HepG2 (cell line): ENCODE data around the gene ZNF217. TPM values are rescaled to one million over a fixed set of nuclear protein-coding genes. Genes with fewer than 3 reads are reported as not detected.

ENCODE experiments used
- ATAC-seq: fragments of 200-7000 bp; cut with Tn5 transposase; 3 replicates; pipeline ENCODE4 v1.9.1; 2020; ENCODE audit warnings: mild to moderate bottlenecking, moderate library complexity
- BruUV-seq: library from RNA; stranded (reverse); fragments of 400-500 nt; replicated peaks from 2 replicates; lab custom pipeline; 2021; lab: Mats Ljungman, UMichigan
- CTCF ChIA-PET: fragments of 300-600 bp; formaldehyde crosslinking; extraction: SDS; loops from one replicate; lab custom pipeline; 2021; ENCODE audit warnings: low total read pairs, inconsistent platforms, low intra/inter-chr PET ratio; lab: Yijun Ruan, JAX
- POLR2A ChIA-PET: fragments of 350-600 bp; sonication (Branson Sonifier 250); formaldehyde crosslinking; loops from one replicate; lab custom pipeline; 2020; ENCODE audit warnings: antibody characterized with exemption, inconsistent platforms; lab: Yijun Ruan, JAX
- DNase-seq: peaks from one replicate; pipeline ENCODE4 v3.0.0-alpha.2; 2015; ENCODE audit warnings: low spot score
- FAIRE-seq: peaks from 3 replicates; lab custom pipeline; 2011; peaks lifted over from hg19 to GRCh38; lab: Jason Lieb, UNC
- H2AFZ ChIP-seq: one replicate; pipeline ENCODE4 v1.6.1; 2011; ENCODE audit warnings: low read length, inconsistent platforms
- H3K27ac ChIP-seq: fragments of 300-600 bp; 3 replicates; pipeline ENCODE4 v1.8.0; 2011; ENCODE audit warnings: mixed run types, mild to moderate bottlenecking, mixed read lengths, low read length, inconsistent platforms; ENCODE audit not compliant: insufficient read depth; ENCODE audit errors: extremely low read length
- H3K27me3 ChIP-seq, 2 experiments: fragments of 200-600 bp in 1 of 2; 2 replicates in 1 of 2; 3 replicates in 1 of 2; pipeline versions ENCODE4 v1.6.0 to v1.8.0; 2011; ENCODE audit warnings: low read length in 2 of 2, mild to moderate bottlenecking in 2 of 2, moderate library complexity in 2 of 2, inconsistent platforms in 1 of 2; ENCODE audit not compliant: insufficient read depth in 2 of 2, control insufficient read depth in 1 of 2
- H3K36me3 ChIP-seq, 2 experiments: fragments of 200-600 bp in 1 of 2; replicated peaks in 1 of 2; 2 replicates in 1 of 2; 3 replicates in 1 of 2; pipeline versions ENCODE4 v1.5.1 to v1.8.0; 2011; ENCODE audit warnings: low read length in 2 of 2, inconsistent platforms in 1 of 2; ENCODE audit not compliant: insufficient read depth in 2 of 2, control insufficient read depth in 1 of 2
- H3K4me1 ChIP-seq: 2 replicates; pipeline ENCODE4 v1.5.1; 2012; ENCODE audit warnings: low read length, inconsistent platforms; ENCODE audit not compliant: insufficient read depth
- H3K4me2 ChIP-seq: 2 replicates; pipeline ENCODE4 v1.6.0; 2011; ENCODE audit warnings: low read depth, low read length, inconsistent platforms
- H3K4me3 ChIP-seq, 3 experiments: fragments of 200-600 bp in 1 of 3; sonication (generic), shearing (Covaris generic) in 1 of 3; replicated peaks in 1 of 3; 2 replicates each; pipeline ENCODE4 v1.5.1; 2011 to 2016; ENCODE audit warnings: low read length in 3 of 3, inconsistent platforms in 2 of 3, low read depth in 2 of 3, mild to moderate bottlenecking in 2 of 3, control low read depth in 1 of 3, mixed read lengths in 1 of 3; ENCODE audit not compliant: insufficient read depth in 1 of 3
- H3K79me2 ChIP-seq: one replicate; pipeline ENCODE4 v1.6.1; 2011; ENCODE audit warnings: low read length, inconsistent platforms; ENCODE audit not compliant: insufficient read depth
- H3K9ac ChIP-seq: 2 replicates; pipeline ENCODE4 v1.6.0; 2011; ENCODE audit warnings: mild to moderate bottlenecking, low read depth, low read length, inconsistent platforms; ENCODE audit not compliant: insufficient read depth
- H3K9me3 ChIP-seq: 2 replicates; pipeline ENCODE4 v1.5.1; 2012; ENCODE audit warnings: mild to moderate bottlenecking, low read length
- H4K20me1 ChIP-seq: 2 replicates; pipeline ENCODE4 v1.6.0; 2011; ENCODE audit warnings: inconsistent platforms, mild to moderate bottlenecking, low read length, moderate library complexity; ENCODE audit not compliant: insufficient read depth
- IKZF4 ChIP-seq: sonication (generic); formaldehyde crosslinking; IDR thresholded peaks from 2 replicates; pipeline ENCODE4 v1.5.1; 2020; ENCODE audit warnings: borderline replicate concordance, mild to moderate bottlenecking, low read depth, missing genetic modification reagents; ENCODE audit errors: not compliant biosample characterization
- KDM5A ChIP-seq: fragments of 200-600 bp; sonication (generic); IDR thresholded peaks from 2 replicates; pipeline ENCODE4 v1.7.0; 2018; ENCODE audit warnings: antibody characterized with exemption, mild to moderate bottlenecking, low read length, borderline replicate concordance
- KLF16 ChIP-seq, 2 experiments: sonication (generic) in 1 of 2; formaldehyde crosslinking in 1 of 2; IDR thresholded peaks; 2 replicates each; pipeline versions ENCODE4 v1.6.1 to v1.8.0; 2016 to 2023; ENCODE audit warnings: missing genetic modification reagents in 2 of 2, missing compliant biosample characterization in 1 of 2
- SYNCRIP ChIP-seq: fragments of 200-400 bp; formaldehyde crosslinking; IDR thresholded peaks from 2 replicates; pipeline ENCODE4 v1.6.1; 2018; ENCODE audit warnings: mild to moderate bottlenecking, low read depth, low read length; ENCODE audit not compliant: insufficient read depth
- TAF1 ChIP-seq: sonication (generic); formaldehyde crosslinking; IDR thresholded peaks from 2 replicates; pipeline ENCODE4 v1.4.0; 2020; ENCODE audit warnings: missing genetic modification reagents
- ZEB1 ChIP-seq: IDR thresholded peaks from 2 replicates; pipeline ENCODE4 v1.6.1; 2012; ENCODE audit warnings: mild to moderate bottlenecking, low read depth, inconsistent platforms; ENCODE audit not compliant: insufficient replicate concordance
- ZNF121 ChIP-seq: sonication (generic); formaldehyde crosslinking; IDR thresholded peaks from 2 replicates; pipeline ENCODE4 v1.5.0; 2020; ENCODE audit warnings: mild to moderate bottlenecking, missing genetic modification reagents
- WGBS: methylation state at CpG from one replicate; pipeline ENCODE4 v1.1.6; 2017; ENCODE audit warnings: low lambda C conversion rate; 5-methylcytosine and 5-hydroxymethylcytosine counted together
- in situ Hi-C: cut with HindIII; loops from 2 replicates; pipeline ENCODE4 v1.10.0; 2017; ENCODE audit warnings: low pct_unique_long_range_greater_than_20kb; ENCODE audit not compliant: extremely low pct_ligation_motif_present
- intact Hi-C: fragments of 100-400 bp; cut with micrococcal nuclease; formaldehyde crosslinking; loops from one replicate; pipeline ENCODE4 v1.10.0; 2022; ENCODE audit not compliant: unreplicated experiment
- polyA plus RNA-seq, 8 experiments: library from polyadenylated mRNA; depleted of rRNA in 3 of 8; stranded (reverse) in 7 of 8; unstranded in 1 of 8; fragments of >200 nt; fragmentation: Illumina TruSeq in 4 of 8; extraction: Trizol in 4 of 8; gene quantifications; 2 replicates each; pipeline versions ENCODE4 v1.2.1 to v1.2.3, GENCODE V29; 2011 to 2016; ENCODE audit warnings: low read depth in 4 of 8, missing spikeins in 1 of 8, mixed read lengths in 1 of 8; ENCODE audit not compliant: insufficient read depth in 1 of 8
- total RNA-seq, 5 experiments: library from RNA; depleted of rRNA; stranded (reverse); fragments of >200 nt; fragmentation: Illumina TruSeq; extraction: Trizol; gene quantifications; 2 replicates each; pipeline ENCODE4 v1.2.3, GENCODE V29; 2016; ENCODE audit warnings: low read depth in 1 of 5
- TF ChIP-seq, protein P1 (sequence below): sonication (generic); formaldehyde crosslinking; IDR thresholded peaks from 2 replicates; pipeline ENCODE4 v1.5.0; 2020; ENCODE audit warnings: mild to moderate bottlenecking, missing genetic modification reagents

The ZNF217 gene
- total and polyA plus RNA-seq, 2 of the 13 experiments (the other 11 are each of a cell fraction or from before 2014, with no cell fraction given), result 22.3 to 29.8 TPM

DNA sequence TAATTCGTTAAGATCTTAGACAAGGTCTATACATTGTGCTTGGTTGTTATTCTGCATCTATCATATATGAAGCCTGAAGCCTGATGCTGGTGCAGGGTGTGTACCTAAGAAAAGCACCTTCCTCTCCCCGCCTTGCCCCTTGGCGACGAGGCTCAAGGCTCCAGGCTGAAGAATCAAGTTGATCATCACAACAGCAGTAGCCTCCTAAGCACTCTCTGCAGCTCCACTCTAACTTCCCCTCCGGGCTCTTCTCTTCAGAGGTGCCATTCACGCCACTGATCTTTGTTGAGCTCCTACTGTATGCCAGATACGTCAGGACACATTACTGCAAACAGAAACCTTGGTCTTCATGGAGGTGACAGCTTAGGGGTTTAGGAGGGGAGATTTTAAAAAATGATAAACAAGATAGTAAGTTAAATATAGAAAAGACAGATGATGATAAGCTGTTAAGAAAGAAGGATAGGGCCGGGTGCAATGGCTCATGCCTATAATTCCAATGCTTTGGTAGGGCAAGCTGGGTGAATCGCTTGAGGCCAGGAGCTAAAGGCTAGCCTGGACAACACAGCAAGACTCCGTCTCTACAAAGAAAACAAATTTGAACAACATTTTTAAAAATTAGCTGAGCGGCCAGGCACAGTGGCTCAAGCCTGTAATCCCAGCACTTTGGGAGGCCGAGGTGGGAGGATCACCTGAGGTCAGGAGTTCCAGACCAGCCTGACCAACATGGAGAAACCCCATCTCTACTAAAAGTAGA lies 38.4 kb upstream of the ZNF217 start:
- Histone ChIP-seq H3K27me3 (no peaks in the 10 kb centered on the region), H3K4me1 (peaks cover 13% of the 10 kb centered on the region), H2AFZ (peak overlapping the region; percentile 48), H3K9ac (no peak overlapping the region), H3K79me2 (no peaks in the 10 kb centered on the region), H3K9me3 (no peaks in the 10 kb centered on the region), H4K20me1 (no peaks in the 10 kb centered on the region), H3K4me2 (no peak overlapping the region), H3K36me3 (no peaks in the 10 kb centered on the region), H3K27ac (no peak overlapping the region), H3K4me3 (no peak overlapping the region)
- no TSS peak for BruUV-seq
- WGBS, result 85% methylated on average over 12 of the region's 12 CpGs
- ChIA-PET POLR2A (interaction anchor here (1.1 to 1.7 kb wide), 5 partner anchors 8 to 53 kb away, joined by 3 to 10 read pairs (median 4); partner anchors contain the start of gene ZNF217), CTCF (no interaction called here)
- peak; percentile 78 for TF ChIP-seq ZNF121 (CRISPR knock-in tag)
- TF ChIP-seq ZEB1, result no peak
- TF ChIP-seq KDM5A, result no peak
- no peak for TF ChIP-seq KLF16 (CRISPR knock-in tag; IDR thresholded peaks at IDR 0.05)
- no peak for TF ChIP-seq IKZF4
- no peak for TF ChIP-seq SYNCRIP
- intact Hi-C loops, result no loop called here
- peak; percentile 44; the same call in 2 of the 3 replicates for ATAC-seq
- in situ Hi-C loops, result no loop called here
- no peak for DNase-seq
- FAIRE-seq, result no peak

DNA sequence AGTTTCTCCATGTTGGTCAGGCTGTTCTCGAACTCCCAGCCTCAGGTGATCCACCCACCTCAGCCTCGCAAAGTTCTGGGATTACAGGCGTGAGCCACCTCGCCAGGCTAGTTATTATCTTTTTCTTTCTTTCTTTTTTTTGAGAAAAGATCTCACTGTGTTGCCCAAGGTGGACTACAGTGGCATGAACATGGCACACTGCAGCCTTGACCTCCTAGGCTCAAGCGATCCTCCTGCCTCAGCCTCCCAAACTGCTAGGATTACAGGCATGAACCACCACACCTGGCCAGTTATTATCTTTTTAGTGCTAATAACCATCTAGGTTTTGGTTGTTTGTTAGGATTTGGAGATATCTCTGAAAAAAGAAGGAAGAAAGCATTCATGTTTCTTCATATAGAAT lies 35.8 kb upstream of the ZNF217 start:
- Histone ChIP-seq H3K4me3 (no peak overlapping the region), H3K9ac (no peak overlapping the region), H4K20me1 (no peaks in the 10 kb centered on the region), H3K27me3 (no peaks in the 10 kb centered on the region), H3K36me3 (no peaks in the 10 kb centered on the region), H3K79me2 (no peaks in the 10 kb centered on the region), H3K27ac (no peak overlapping the region), H3K4me2 (no peak overlapping the region), H2AFZ (no peak overlapping the region), H3K9me3 (no peaks in the 10 kb centered on the region), H3K4me1 (peaks cover 4% of the 10 kb centered on the region)
- FAIRE-seq (no peak), ATAC-seq (no peak), DNase-seq (no peak)
- 91% methylated on average over 4 of the region's 5 CpGs for WGBS
- no peak for TF ChIP-seq TAF1
- TF ChIP-seq, protein P1, sequence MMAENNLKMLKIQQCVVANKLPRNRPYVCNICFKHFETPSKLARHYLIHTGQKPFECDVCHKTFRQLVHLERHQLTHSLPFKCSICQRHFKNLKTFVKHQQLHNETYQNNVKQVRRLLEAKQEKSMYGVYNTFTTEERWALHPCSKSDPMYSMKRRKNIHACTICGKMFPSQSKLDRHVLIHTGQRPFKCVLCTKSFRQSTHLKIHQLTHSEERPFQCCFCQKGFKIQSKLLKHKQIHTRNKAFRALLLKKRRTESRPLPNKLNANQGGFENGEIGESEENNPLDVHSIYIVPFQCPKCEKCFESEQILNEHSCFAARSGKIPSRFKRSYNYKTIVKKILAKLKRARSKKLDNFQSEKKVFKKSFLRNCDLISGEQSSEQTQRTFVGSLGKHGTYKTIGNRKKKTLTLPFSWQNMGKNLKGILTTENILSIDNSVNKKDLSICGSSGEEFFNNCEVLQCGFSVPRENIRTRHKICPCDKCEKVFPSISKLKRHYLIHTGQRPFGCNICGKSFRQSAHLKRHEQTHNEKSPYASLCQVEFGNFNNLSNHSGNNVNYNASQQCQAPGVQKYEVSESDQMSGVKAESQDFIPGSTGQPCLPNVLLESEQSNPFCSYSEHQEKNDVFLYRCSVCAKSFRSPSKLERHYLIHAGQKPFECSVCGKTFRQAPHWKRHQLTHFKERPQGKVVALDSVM, result peak; percentile 55; the same call in 1 of the 2 replicates
- ChIA-PET POLR2A (no interaction called here), CTCF (no interaction called here)
- in situ Hi-C loops, result no loop called here
- intact Hi-C loops, result no loop called here
- no TSS peak for BruUV-seq
